GM10847 (cell line): Measurements from ENCODE around the gene RIIAD1.

ENCODE experiments used
- POLR2A ChIP-seq: IDR thresholded peaks from 2 replicates; pipeline ENCODE4 v1.6.1; 2011; ENCODE audit not compliant: insufficient read length; ENCODE audit errors: extremely low read depth

The RIIAD1 gene

DNA sequence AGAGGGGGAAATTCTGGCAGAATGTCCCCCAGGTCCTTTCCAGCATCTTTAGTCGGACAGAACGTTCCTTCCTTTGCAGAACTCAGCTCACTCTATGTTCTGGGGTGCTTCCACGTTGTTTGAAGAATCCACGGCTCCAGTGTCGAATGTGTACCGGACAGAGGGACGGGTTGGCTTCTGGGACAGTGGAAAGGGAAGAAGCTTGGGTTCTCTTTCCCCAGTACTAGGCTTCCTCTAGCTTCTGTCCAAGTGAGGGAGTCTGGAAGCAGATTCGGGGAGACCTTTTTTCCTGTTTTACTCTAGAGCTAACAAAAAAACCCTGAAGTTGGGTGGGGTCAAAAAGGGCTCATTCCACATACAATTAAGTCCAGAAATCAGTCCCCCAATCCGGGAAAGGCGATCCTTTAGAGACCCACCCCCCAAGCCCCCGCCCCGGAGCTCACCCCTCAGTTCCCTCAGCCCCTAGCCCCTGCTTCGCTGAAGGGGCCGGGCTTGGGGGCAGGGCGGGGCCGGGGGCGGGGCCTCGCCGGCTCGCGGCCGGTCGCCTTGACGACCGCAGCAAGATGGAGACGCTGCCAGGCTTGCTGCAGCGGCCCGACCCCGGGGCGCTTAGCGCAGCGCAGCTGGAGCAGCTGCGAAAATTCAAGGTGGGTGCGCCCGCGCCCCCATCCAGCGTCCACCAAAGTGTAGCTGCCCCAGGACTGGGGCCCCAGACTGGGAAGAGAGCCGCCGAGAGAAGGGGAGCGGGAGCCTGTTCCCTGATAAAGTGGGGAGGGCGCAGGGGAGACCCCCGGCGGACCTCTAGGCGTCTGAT, at the start of gene RIIAD1:
Gene RIIAD1 (plus strand): TSS at position 549 of the 814 bp plus-strand sequence. CDS start 15 bp downstream, at position 564.
- TF ChIP-seq POLR2A = no peak

DNA sequence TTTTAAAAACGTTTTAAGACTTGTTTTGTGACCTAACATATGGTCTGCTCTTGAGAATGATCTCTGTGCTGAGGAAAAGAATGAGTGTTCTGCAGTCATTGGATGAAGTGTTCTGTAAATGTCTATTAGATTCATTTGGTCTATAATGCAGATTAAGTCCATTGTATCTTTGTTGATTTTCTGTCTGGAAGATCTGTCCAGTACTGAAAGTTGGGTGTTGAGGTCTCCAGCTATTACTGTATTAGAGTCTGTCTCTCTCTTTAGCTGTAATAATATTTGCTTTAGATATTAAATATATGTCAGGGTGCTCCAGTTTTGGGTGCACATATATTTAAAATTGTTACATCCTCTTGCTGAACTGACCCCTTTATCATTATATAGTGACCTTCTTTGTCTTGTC, 47.9 kb upstream of the RIIAD1 start:
- no peak for TF ChIP-seq POLR2A

DNA sequence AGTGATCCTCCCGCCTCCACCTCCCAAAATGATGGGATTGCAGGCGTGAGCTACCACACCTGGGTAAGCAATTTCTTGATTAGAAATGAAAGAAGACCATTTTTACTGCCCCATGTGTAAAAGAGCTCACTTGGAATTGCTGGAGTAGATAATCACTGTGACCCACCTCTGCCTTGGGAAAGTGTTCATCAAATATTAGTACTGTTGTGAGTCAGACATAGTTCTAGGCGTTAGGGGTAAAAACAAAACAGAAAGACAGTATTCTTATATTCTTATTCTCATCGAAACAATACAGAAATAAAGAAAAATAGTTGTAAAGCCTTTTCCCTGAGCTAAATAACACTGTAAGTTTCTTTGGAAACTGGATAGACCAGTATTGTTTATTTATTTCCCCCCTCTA, 40.9 kb upstream of the RIIAD1 start:
- no peak for TF ChIP-seq POLR2A

DNA sequence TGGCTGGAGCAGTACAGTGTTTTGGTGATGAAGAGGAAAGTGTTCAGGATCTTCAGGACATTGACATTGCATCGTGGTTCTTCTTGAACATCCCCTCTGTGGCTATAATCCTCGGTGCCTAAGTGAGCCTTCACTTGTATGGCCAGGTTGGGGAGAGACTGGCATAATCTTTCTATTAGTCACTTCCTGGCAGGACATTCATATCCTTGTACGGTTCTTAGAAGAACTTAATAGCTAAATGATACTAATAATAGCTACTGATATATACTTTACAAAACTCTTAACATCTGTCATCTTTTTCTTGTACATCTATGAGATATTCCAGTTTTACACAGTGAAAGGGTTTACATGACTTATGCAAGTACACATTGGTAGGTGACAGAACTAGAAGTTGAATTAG, 40.5 kb upstream of the RIIAD1 start:
- TF ChIP-seq POLR2A = no peak

- TF ChIP-seq POLR2A = no peak
Measured at GRCh38 chr1:151681923-151682322, 39.4 kb upstream of the RIIAD1 start.

- TF ChIP-seq POLR2A = no peak
Measured at GRCh38 chr1:151684128-151684527, 37.2 kb upstream of the RIIAD1 start.

GRCh38 chr1:151686561-151686960, 34.8 kb upstream of the RIIAD1 start:
- no peak for TF ChIP-seq POLR2A

GRCh38 chr1:151689494-151689893, 31.8 kb upstream of the RIIAD1 start:
- TF ChIP-seq POLR2A = no peak

DNA sequence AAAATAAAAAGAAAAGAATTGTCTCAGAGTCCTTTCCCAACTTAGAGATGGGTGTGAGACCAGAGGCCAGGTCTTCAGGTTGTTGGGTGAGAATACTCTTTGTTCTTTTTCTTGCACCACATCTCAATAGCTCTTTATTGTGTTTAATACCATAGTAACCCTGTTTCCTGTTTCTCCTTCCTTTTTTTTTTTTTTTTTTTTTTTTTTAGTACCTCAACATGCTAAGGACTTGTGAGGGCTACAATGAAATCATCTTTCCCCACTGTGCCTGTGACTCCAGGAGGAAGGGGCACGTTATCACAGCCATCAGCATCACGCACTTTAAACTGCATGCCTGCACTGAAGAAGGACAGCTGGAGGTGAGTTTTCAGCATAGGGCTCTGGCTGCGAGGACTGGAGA, 29.1 kb upstream of the RIIAD1 start:
- TF ChIP-seq POLR2A = no peak

- TF ChIP-seq POLR2A = no peak
Measured at GRCh38 chr1:151693057-151693651, 28.2 kb upstream of the RIIAD1 start.

DNA sequence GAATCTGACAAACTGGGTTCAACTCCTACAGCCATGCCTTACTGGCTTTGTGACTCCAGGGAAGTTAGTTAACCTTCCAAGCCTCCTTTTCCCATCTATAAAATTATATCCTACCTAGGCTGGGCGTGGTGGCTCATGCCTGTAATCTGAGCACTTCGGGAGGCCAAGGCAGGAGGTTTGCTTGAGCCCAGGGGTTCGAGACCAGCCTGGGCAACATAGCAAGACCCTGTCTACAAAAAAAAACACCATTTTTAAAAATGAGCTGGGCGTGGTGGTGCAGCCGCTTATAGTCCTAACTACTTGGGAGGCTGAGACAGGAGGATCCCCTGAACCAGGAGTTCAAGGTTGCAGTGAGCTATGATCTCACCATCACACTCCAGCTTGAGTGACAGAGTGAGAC, 19.8 kb upstream of the RIIAD1 start:
- no peak for TF ChIP-seq POLR2A

DNA sequence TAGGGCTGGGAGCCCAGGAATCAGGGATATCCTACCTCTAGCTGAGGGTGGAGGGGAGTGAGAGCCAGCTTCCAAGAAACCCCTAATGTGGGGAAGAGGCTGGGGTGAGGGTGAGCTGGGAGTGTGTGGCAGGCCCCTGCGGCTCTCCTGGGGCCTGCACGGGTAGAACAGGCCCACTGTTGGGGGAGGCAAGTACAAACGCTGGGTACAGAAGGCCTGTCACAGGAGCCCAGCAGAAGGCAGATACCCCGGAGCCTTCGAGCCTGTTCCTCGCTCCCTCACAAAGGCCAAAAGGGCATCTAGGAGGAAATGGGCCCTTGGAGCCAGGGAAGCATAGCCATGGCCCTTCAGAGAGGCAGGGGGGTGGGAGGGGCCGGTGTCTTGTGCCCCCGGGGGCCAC, 18.4 kb upstream of the RIIAD1 start:
- no peak for TF ChIP-seq POLR2A

GRCh38 chr1:151703813-151704212, 17.5 kb upstream of the RIIAD1 start:
- no peak for TF ChIP-seq POLR2A

GRCh38 chr1:151704246-151704645, 17.1 kb upstream of the RIIAD1 start:
- no peak for TF ChIP-seq POLR2A

GRCh38 chr1:151705146-151705545, 16.2 kb upstream of the RIIAD1 start:
- TF ChIP-seq POLR2A = no peak

GRCh38 chr1:151705753-151706463, 15.4 kb upstream of the RIIAD1 start:
- TF ChIP-seq POLR2A = no peak
